Hematopoietic multipotent progenitor cell (in vitro differentiated cells): ENCODE results near the gene PTPN3. TPM values are rescaled to one million over a fixed set of nuclear protein-coding genes. Genes with fewer than 3 reads are reported as not detected.

Experiments used
- DNase-seq, 3 donors: peaks; one replicate each; pipeline ENCODE4 v3.0.0-alpha.2; 2011 to 2015; ENCODE audit warnings: low read depth in 2 of 3, low spot score in 2 of 3
- total RNA-seq: library from RNA; depleted of rRNA; stranded (reverse); fragments of >200 nt; gene quantifications from one replicate; pipeline ENCODE4 v1.2.3, GENCODE V29; 2012

Gene PTPN3
- total RNA-seq, 1 donor, result under 0.01 TPM

DNA sequence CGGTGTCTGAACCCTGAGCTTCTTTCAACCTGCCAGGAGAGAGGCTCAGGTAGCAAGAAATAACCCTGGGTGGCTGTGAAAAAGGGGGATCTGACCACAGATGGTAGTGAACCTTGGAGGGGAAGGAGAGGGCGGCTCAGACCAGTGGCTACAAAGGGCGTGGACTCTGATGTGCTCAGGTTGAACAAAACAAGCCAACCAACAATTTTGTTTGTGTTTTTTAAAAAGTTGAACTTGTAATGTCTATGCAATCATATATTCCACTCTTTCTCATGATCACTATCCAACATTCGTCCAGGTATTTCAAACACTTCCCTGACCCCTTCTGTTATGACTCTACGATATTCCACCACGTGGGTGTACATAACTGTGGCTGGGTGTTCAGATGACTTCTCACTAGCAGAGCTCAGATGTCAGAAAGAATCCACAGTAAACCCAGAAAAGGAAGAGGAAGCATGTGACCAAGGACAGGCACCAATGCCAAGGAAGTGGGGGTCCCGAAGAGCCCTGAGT is 20.0 kb downstream of the PTPN3 start:
- DNase-seq, result no peak

DNA sequence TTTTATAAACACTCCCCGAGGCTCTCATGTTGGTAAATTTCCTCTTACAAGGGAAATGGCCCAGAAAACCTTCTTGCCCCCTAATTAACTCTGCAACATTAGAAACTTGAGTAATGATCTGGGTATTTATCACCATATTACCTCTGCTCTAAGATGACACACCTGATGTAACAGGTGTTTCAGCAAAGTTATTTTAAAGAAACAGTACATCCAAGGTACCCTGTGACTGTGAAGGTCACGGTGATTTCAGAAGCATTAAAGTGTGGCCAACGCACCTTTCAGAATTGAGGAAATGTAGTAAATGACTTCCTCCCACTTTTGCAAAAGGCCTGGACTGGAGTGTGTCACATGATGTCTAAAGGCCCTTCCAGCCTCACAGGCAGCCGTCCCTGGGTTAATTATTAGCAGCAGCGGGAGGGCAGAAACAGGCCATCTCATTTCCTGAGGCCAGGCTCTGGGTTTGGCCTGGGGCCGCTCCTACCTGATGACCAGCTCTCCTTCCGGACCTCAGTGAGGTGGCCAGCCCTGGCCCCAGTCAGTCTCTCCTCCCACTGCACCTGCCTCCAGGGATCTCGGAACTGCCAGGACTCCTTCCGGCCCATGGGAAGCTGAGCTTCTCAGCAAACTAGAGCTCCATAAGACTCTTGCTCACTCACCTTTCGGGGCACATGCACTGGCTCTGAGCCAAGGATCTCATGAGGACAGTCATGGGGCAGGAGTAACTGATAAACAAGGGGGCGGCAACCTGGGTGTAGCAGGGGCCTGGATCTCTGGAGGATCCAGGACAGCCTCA is 20.7 kb downstream of the PTPN3 start:
- DNase-seq, result no peak

DNA sequence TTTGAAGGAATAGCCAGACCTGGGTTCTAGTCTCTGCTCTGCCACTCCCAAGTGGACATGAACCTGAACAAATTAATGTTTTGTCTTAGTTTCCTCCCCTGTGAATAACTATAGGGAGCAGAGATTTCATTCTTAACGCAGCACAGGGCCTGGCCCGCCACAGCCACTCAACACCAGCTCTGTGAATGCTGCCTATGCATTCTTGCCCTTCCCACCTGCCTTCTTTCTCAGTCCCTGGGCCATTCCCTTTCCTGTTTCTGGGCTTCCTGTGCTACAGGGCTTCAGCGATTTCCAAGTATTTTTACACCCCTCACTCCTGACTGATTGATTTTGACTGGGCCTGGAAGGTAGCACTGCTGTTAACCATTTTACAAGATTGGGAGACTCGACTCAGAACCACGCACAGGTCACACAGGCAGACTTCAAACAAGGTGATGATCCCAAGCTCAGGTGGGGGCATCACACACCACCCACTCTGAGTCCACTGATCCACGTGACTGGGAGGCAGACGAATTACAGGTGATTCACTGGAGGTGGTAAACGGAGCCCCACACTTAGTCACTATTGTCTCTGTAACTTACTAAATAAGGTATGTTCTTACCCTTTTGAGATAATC is 21.4 kb downstream of the PTPN3 start:
- no peak for DNase-seq

DNA sequence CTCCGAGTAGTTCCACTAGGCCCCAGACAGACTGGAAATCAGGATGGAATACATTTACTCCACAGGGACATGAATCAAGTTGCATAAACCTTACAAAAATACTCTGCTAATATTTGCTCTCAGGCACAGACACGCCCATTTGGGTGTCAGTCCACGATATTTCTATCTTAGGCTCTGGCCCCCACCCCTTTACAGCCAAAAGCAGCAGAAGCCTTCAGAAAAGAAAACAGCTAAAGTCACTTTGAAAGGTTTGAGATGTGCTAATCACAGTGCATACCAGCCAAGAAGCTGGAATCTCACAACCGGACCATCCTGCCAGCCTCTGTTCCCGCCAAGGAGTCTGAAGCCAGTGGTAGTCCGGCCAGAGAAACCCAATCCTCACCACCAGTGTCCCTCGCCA is 22.6 kb downstream of the PTPN3 start:
- no peak for DNase-seq

DNA sequence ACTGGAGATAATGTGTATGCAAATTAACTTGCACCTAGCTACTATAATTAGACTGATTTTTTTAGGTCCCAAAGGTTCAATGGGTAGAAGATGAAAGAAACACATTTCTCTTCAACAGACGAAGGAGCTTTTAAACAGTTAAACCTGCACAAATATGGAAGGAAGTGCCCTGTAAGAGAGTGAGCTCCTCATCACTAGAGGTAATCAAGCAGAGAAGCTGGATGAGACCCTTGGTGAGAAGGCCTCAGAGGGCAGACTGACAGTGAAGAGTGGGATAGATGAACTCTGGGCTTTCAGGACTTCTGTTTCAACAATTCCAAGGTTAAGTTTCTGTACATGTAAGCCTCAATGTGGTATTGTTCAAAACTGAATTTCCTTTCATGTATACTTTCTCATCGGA is 23.2 kb downstream of the PTPN3 start:
- DNase-seq, result no peak

DNA sequence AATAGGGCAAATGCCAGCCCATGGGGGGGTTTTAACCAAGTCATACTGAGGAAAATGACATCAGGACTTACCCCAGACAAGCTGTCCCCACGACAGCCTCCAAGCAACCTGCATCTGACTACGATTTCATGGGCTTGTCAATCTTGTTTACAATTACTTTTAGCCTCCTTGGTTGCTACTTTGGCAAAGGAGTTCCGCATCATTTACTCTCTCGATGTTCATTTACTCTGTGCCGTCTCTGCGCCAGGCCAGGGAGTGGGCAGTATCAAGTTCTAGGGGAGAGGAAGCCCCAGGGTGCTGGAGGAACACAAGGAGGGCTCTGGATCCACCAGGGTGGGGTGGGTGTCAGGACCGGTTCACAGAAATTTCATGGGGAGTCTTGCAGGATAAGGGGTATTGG is 23.9 kb downstream of the PTPN3 start:
- DNase-seq, result no peak

DNA sequence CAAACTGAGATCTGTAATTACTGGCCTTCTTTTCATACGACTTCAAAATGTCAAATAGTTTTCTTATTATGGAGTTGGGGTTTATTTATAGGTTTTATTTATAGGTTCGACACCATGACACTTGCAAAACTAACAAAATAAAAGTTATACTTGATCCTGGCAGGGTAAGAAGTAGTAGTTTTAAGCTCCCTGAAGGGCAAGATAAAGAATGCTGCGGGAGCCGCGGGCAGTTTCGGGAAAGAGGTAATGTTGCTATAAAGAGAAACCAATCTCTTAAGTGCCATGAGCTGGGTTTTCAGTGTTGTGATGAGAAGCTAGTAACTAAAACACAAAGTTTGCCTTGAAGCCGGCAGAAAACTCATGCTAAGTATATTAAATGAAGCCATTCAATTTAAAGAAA is 24.8 kb downstream of the PTPN3 start:
- DNase-seq, result no peak

DNA sequence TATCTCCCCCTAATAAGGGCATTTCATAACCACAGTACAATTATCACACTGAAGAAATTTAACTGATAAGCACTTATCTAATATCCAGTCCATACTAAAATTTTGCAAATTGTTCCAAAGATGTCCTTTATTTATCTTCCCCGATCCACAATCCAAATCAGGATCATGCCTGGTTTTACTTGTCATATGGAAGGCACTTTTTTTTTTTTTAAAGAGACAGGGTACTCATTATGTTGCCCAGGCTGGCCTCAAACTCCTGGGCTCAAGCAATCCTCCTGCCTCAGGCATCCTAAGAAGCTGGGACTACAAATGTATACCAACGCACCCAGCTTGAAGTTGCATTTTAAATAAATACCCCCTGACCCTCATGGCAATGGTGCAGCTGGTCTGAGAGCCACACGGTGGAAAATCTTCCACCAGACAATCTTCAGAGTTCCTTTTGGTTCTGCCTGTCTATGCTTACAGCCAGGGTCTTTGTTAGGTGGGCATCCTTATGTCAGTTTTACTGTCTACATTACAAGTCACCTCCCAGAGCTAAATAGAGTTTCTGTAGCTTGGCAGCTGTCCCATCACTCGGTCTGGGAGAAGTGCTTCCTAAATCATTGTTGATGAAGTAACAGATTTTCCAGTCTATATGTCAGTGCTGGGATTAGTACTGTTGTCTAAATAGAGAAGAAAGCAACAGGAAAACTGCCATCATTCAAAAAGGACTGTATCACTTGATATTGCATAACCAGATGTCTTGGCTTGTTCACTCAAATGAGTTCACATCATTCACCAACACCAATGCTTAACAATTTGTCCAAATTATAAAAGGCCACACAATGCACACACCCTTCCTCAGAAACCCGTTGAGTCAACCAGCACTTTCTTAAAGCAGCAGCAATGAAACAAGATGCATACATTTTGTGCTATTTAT is 26.4 kb downstream of the PTPN3 start:
- no peak for DNase-seq

DNA sequence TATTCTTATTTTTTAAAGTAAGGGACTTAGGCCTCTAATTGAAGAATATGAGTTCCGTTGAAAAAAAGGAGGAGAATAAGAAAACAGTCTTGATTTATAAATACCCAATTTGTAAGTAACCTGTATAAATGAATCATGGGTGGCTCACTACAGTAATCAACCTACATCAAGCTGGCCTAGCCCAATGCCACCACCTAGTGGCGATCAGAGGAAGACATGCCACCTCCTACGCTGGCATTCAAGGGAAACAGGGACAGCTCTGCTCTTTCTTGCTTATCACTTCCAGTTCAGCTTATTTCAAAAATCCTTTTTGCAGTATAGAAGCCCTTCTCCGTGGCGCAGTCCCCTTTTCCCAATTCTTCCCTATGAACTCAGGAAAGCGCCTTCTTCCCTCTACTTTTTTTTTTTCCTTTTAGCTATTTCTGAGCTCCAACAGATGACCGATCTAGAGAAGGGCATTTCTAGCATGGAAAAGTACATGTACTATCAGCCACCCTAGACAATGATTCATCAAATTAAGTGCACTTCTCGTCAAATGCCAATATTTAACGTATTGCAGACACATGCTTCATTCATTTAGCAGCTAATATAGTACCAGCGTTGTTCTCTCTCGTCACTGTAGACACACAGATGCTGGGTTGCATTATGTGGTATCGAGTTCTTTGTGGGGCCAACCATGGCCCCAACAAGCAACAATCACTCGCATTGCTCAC is 28.3 kb downstream of the PTPN3 start:
- DNase-seq, result peak; percentile 4 to 87 (median 75)

DNA sequence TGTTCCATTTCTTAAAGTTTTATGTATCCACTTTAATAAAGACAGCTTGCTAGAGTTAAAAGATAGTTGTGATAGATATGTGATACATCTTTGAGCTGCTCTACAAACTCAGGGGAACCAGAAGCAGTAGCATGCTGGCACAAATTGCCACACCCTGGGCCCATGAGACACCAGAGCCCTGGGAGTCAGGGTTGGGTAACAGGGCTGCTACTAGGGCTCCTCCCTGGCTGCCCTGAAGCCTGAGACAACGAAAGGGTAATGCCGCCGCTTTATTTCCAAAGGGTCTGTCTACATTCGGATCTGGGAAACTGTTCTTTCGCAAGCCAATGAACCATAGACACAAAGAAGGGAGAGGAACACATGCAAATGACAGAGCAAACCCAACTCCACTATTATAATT is 29.2 kb downstream of the PTPN3 start:
- DNase-seq, result no peak

DNA sequence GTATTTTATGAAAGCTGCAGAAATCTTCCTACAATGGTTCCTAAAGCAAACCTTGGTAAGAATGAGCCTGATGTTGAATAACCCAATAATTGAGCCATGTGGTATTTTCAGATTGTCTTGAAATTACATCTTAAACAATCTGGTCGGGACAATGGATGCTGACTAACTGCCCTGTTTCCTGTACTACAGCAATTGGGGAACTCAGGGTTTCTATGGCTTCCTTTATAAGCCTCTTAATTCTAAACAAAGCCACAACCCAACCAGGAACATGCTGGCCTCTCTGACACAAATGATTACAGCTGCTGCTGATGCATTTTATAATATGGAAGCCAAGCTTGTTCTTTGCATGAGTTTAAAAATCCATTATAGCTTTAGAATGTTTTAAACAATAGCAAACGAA is 30.2 kb downstream of the PTPN3 start:
- peak in 2 of 3 donors; percentile 76 to 89 for DNase-seq

DNA sequence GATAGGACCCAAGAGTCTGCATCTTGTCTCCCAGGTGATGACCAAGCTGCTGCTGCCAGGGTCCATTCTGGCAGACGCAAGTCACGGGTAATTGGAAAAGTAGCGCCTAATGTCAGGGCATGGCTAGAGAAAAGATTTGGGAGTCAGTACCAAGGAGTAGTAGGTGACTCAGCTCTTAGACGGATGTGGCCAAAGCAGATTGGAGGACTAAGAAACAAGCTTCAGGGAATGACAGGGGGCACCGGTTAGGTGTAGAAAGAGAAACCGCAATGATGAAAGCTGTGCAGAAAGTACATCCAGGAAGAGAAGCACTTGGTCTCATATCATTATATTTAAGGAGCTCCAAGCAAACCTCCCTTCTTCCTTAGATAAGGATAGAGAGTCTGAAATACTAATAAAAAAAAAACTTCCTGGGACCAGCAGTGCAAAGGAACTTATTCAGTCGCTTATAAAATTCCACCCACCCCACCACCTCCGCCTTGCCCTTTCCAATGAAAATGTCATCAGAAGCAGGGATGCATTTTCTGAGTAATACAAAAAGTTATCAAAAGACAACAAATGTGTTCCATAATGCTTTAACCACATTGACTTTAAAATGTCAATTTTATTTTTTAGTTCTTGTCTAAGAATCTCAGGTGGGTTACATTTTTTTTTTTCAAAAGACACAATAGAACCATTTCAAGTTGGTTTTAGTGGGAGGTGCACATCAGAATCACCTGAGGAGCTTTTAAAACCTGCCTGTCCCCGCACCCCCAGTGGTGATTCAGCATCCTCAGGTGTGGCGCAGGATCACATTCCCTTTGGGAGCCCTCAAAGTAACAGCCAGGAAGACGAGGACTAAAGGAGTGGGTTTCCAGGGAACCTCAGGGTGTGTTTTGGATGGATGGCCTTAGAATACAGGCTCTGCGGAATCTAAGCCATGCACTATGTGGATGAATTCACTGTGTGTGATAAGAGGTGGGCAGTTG is 31.2 kb downstream of the PTPN3 start:
- DNase-seq, result no peak

DNA sequence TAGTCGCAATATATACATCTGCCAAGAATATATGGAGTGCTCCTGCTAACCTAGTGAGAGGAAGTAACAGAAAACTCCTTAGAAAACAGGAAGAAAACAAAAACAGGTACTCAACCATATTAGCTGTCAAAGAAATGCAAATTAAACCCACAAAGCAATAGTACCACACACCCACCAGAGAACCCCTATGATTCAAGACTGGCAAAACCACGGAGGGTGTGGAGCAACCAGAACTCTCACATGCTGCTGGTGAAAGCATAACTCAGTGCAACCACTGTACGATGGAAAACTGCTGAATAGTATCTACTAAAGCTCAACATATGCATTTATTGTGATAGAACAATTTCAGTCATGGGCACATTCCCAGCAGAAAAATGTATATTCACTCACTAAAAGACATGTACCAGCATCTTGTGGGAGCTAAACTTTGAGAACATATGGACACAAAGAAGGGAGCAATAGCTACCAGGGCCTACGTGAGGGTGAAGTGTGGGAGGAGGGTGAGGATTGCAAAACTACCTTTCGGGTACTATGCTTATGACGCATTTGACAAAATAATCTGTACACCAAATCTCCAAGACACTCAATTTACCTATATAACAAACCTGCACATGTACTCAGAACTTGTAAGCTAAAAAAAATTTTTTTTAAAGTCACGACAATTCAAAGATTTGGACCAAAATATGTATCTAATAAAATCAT is 34.0 kb downstream of the PTPN3 start:
- DNase-seq, result no peak

DNA sequence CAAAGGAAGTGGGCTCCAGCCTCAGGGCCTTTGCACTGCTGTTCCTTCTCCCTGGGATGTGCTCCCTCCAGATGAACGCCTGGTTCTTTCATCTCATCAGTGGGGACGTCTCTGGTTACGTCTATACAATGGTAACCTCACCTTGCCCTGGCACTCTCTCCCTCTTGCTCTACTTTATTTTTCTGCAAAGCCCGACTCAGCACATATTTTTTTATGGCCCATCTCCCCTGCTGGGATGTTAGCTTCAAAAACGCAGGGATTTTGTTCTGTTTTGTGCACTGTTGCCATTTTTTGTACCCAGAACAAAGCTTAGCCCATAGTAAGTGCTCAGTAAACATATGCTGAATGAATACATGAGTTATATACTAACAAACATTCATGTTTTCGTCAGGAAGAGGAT is 37.5 kb downstream of the PTPN3 start:
- DNase-seq, result no peak

DNA sequence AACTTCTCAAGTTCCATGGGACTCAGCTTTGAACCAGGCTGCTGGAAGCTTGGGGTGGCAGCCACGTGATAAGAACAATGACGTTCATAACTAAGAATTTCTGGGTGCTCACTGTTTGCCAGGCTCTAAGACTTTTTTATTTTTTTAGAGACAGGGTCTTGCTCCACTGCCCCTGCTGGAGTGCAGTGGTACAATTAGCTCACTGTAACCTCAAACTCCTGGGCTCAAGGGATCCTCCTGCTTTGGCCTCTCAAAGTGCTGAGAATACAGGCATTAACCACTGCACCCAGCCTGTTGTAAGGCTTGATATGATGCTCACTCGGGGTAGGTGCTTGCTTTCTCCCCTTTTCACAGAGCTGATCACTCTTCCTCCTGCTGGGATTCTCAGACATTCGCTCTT is 38.7 kb downstream of the PTPN3 start:
- no peak for DNase-seq

DNA sequence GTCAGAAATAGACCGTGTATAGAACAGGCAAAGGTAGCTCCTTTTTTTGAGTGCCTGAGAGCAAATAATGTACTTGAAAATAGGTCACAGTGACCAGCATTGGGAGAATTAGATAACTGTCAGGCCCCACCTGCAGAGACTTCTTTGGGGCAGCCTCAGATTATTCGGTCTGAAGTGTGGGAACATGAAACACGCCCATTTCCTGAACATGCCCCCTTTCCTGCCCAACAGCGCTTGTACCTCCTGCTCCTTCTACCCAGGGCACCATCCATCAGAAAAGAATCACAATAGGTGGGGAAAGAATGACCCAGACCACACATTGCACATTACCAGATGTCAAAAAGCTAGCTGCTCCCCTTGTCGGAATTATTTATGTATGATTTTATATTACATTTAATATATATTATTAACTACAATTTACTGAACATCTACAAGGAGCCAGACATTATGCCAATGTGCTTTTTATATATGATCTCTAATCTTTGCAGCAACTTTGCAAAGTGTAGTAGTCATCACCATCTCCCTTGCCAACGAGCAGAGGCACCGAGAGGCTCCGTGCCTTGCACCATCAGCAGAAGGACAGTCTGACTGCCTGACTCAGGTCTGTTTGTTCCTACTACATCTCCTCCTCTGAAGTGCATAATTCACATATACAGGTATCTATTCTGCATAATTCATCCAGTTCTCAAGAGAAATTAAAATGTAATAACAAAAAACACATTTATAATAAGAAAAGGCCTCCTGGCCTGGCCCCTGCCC is 39.5 kb downstream of the PTPN3 start:
- no peak for DNase-seq

DNA sequence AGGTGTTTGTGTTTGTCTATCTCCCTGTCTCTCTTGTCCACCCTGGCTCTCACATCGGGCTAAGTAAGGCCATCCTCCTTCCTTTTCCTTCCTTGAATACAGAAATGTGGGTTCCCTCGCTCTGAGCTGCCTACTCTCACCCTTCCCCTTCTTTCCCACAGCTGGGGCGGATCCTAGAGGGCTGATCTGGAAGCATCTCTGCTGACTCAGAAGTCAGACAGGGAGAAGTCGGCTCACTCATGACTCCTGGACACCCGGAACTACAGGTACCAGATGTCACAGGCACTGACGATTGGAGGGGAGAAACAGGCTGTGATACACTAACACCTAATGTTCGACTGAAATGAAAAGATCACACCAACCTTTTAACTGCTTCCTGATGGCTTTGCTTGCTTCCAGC is 41.3 kb downstream of the PTPN3 start:
- no peak for DNase-seq

DNA sequence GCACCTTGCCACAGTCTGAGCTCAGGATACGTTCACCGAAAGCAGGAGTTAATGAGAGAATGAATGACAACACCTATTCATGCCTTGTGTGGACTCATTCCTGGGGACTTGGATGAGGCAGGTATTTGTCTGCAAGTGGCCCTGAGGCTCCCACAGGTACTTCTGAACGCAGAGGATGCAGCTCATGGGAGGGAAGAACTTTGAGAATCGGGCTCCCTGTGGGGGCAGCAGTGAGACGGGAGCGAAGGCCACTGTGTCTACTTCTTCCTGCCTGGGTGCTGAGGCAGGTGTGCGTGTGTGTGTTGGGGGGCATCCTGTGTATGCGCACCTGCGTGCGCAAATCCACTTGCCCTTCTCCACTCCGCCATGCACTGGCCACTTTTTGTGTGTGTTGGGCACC is 42.2 kb downstream of the PTPN3 start:
- no peak for DNase-seq
